ENCODE measurements around the gene ZSCAN1. TPM values are rescaled to one million over a fixed set of nuclear protein-coding genes. Genes with fewer than 3 reads are reported as not detected.

ZSCAN1 gene
- total RNA-seq, 2 experiments from 2014 or later = not detected

DNA sequence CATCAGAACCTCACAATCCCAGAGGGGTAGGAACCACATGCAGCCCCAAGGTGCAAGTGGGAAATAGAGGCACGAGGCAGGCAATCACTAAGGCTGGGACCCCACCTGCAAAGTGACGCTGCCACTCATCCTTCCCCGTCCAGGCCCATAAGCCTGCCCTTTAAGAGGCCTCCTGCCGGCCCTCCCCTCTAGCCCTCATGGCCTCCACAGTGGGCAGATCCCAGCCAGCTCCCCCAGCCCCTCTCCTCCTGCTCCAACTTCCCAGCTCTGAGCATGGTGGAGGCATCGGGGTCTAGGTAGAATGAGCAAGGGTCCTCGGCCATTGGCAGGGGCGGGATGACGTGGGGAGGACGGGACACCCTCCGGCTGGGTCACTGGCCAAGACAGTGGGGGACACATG lies 61.5 kb downstream of the ZSCAN1 start:
- no peak for DNase-seq (ENCODE audit: low spot score)
- TF ChIP-seq EZH2phosphoT487 (IDR thresholded peaks at IDR 0.05; ENCODE audit: borderline replicate concordance, low read depth, low read length) = no peak
- TF ChIP-seq, protein P1, sequence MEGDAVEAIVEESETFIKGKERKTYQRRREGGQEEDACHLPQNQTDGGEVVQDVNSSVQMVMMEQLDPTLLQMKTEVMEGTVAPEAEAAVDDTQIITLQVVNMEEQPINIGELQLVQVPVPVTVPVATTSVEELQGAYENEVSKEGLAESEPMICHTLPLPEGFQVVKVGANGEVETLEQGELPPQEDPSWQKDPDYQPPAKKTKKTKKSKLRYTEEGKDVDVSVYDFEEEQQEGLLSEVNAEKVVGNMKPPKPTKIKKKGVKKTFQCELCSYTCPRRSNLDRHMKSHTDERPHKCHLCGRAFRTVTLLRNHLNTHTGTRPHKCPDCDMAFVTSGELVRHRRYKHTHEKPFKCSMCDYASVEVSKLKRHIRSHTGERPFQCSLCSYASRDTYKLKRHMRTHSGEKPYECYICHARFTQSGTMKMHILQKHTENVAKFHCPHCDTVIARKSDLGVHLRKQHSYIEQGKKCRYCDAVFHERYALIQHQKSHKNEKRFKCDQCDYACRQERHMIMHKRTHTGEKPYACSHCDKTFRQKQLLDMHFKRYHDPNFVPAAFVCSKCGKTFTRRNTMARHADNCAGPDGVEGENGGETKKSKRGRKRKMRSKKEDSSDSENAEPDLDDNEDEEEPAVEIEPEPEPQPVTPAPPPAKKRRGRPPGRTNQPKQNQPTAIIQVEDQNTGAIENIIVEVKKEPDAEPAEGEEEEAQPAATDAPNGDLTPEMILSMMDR (conservative IDR thresholded peaks at IDR 0.05; ENCODE audit: low read length) = no peak
- no peak overlapping the region for H2AFZ ChIP-seq (ENCODE audit: low read length)
- H3K4me3 ChIP-seq (ENCODE audit: low read depth, low read length, poor library complexity, severe bottlenecking) = no peak overlapping the region
- no peaks in the 10 kb centered on the region for H3K79me2 ChIP-seq (ENCODE audit: insufficient read depth, low read depth, low read length)
- ChIA-PET POLR2A (no interaction called here), CTCF (ENCODE audit: unreplicated experiment) (no interaction called here)
- no peaks in the 10 kb centered on the region for H3K4me1 ChIP-seq (ENCODE audit: insufficient read depth, low read length, poor library complexity, severe bottlenecking)
- intact Hi-C loops (cut with micrococcal nuclease; ENCODE audit: unreplicated experiment) = no loop called here
- no peaks in the 10 kb centered on the region for H3K36me3 ChIP-seq (ENCODE audit: insufficient read depth, low read length)
- H3K27ac ChIP-seq (ENCODE audit: low read depth, low read length, poor library complexity, severe bottlenecking) = no peak overlapping the region
- H4K20me1 ChIP-seq (ENCODE audit: insufficient read depth, low read length) = no peaks in the 10 kb centered on the region
- no peak overlapping the region for H3K4me2 ChIP-seq (ENCODE audit: low read length)
- no TSS peak for BruUV-seq (replicated peaks)
- H3K9me2 ChIP-seq (ENCODE audit: insufficient read depth, low read length) = no peaks in the 10 kb centered on the region
- no peaks in the 10 kb centered on the region for H3K9me3 ChIP-seq (ENCODE audit: low read length)

DNA sequence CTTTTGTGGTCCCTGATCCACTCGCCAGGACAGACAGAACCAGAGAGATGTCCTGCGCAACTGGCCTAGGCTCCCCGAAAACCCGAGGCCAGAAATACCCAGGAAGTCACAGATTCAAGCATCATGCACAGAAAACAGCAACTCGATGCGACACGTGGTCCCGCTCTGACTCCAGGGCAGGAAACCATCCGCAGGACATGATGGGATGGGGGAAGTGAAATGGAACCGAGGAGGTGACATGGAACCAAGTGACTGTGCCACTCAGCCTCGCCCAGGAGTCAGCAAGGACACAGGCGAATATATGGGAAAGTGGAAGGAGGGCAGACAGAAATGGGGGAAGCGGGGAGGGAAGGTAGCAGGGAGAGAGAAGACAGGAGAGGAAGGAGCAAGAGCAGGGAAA lies 63.1 kb downstream of the ZSCAN1 start:
- Histone ChIP-seq H3K4me2 (ENCODE audit: low read length) (no peak overlapping the region), H2AFZ (ENCODE audit: low read length) (no peak overlapping the region), H3K4me3 (ENCODE audit: low read depth, low read length, poor library complexity, severe bottlenecking) (no peak overlapping the region), H3K9me3 (ENCODE audit: low read length) (no peaks in the 10 kb centered on the region), H3K36me3 (ENCODE audit: insufficient read depth, low read length) (no peaks in the 10 kb centered on the region), H4K20me1 (ENCODE audit: insufficient read depth, low read length) (no peaks in the 10 kb centered on the region), H3K9me2 (ENCODE audit: insufficient read depth, low read length) (no peaks in the 10 kb centered on the region), H3K79me2 (ENCODE audit: insufficient read depth, low read depth, low read length) (no peaks in the 10 kb centered on the region), H3K4me1 (ENCODE audit: insufficient read depth, low read length, poor library complexity, severe bottlenecking) (no peaks in the 10 kb centered on the region), H3K27ac (ENCODE audit: low read depth, low read length, poor library complexity, severe bottlenecking) (no peak overlapping the region)
- TF ChIP-seq, protein P1 (conservative IDR thresholded peaks at IDR 0.05; ENCODE audit: low read length) = no peak
- no peak for TF ChIP-seq EZH2phosphoT487 (IDR thresholded peaks at IDR 0.05; ENCODE audit: borderline replicate concordance, low read depth, low read length)
- intact Hi-C loops (cut with micrococcal nuclease; ENCODE audit: unreplicated experiment) = no loop called here
- DNase-seq (ENCODE audit: low spot score) = no peak
- CTCF ChIA-PET (ENCODE audit: unreplicated experiment) = no interaction called here
- no TSS peak for BruUV-seq (replicated peaks)
- POLR2A ChIA-PET = no interaction called here

DNA sequence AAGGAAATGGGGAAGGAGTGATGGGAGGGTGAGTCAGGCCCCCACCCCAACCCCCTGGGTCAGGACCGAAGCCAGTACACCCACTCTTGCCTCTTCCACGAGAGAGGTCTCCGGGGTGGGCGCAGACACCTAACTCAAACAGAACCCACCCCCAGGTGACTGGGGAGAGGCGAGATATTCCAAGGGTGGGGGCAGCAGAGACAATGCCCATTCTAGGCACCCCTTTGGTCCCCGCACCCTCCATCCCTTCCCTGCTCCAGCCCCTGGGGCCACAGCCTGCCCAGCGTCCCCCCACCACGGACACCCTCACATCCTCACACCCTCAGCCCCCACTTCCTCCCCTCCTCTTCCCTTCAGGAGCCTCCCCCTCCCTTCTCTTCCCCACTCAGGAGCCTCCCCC lies 63.5 kb downstream of the ZSCAN1 start:
- ChIA-PET CTCF (ENCODE audit: unreplicated experiment) (no interaction called here), POLR2A (no interaction called here)
- intact Hi-C loops (cut with micrococcal nuclease; ENCODE audit: unreplicated experiment) = no loop called here
- BruUV-seq (replicated peaks) = no TSS peak
- Histone ChIP-seq H3K27ac (ENCODE audit: low read depth, low read length, poor library complexity, severe bottlenecking) (no peak overlapping the region), H3K4me3 (ENCODE audit: low read depth, low read length, poor library complexity, severe bottlenecking) (no peak overlapping the region), H3K9me2 (ENCODE audit: insufficient read depth, low read length) (no peaks in the 10 kb centered on the region), H4K20me1 (ENCODE audit: insufficient read depth, low read length) (no peaks in the 10 kb centered on the region), H3K36me3 (ENCODE audit: insufficient read depth, low read length) (no peaks in the 10 kb centered on the region), H3K9me3 (ENCODE audit: low read length) (no peaks in the 10 kb centered on the region), H3K4me1 (ENCODE audit: insufficient read depth, low read length, poor library complexity, severe bottlenecking) (no peaks in the 10 kb centered on the region), H3K79me2 (ENCODE audit: insufficient read depth, low read depth, low read length) (no peaks in the 10 kb centered on the region), H3K4me2 (ENCODE audit: low read length) (no peak overlapping the region), H2AFZ (ENCODE audit: low read length) (no peak overlapping the region)
- TF ChIP-seq, protein P1 (conservative IDR thresholded peaks at IDR 0.05; ENCODE audit: low read length) = no peak
- TF ChIP-seq EZH2phosphoT487 (IDR thresholded peaks at IDR 0.05; ENCODE audit: borderline replicate concordance, low read depth, low read length) = no peak
- no peak for DNase-seq (ENCODE audit: low spot score)

Data from OCI-LY7 (cell line).